DOHH2 (cell line): Measurements from ENCODE around the gene MORC1.

Source experiments
- H3F3A ChIP-seq: fragments of 200-600 bp; sonication (generic), shearing (Covaris generic); 2 replicates; pipeline ENCODE4 v1.6.0; 2016; ENCODE audit warnings: antibody characterized with exemption, mild to moderate bottlenecking; ENCODE audit not compliant: control insufficient read depth, insufficient read depth
- H3K27ac ChIP-seq: fragments of 200-600 bp; sonication (generic); 2 replicates; pipeline ENCODE4 v1.5.1; 2014; ENCODE audit warnings: low read depth, mild to moderate bottlenecking, low read length, moderate library complexity
- H3K27me3 ChIP-seq: fragments of 200-600 bp; sonication (generic); 2 replicates; pipeline ENCODE4 v1.6.1; 2014; ENCODE audit warnings: mild to moderate bottlenecking, low read length, mixed read lengths; ENCODE audit not compliant: control insufficient read depth
- H3K36me3 ChIP-seq: fragments of 200-600 bp; sonication (generic); 2 replicates; pipeline ENCODE4 v1.6.1; 2014; ENCODE audit warnings: mild to moderate bottlenecking, low read length, moderate library complexity, mixed read lengths; ENCODE audit not compliant: control insufficient read depth
- H3K4me1 ChIP-seq: fragments of 200-600 bp; sonication (generic); 2 replicates; pipeline ENCODE4 v1.6.1; 2014; ENCODE audit warnings: mild to moderate bottlenecking, low read length, mixed read lengths; ENCODE audit not compliant: control insufficient read depth
- H3K4me2 ChIP-seq: fragments of 200-600 bp; sonication (generic); 2 replicates; pipeline ENCODE4 v1.6.0; 2014; ENCODE audit warnings: mild to moderate bottlenecking, low read length, moderate library complexity
- H3K4me3 ChIP-seq: fragments of 200-600 bp; sonication (generic); 2 replicates; pipeline ENCODE4 v1.5.1; 2014; ENCODE audit warnings: mild to moderate bottlenecking, low read length, mixed read lengths
- H3K79me2 ChIP-seq: fragments of 200-600 bp; sonication (generic); 2 replicates; pipeline ENCODE4 v1.6.1; 2014; ENCODE audit warnings: mild to moderate bottlenecking, low read length, mixed read lengths; ENCODE audit not compliant: control insufficient read depth
- H3K9me2 ChIP-seq: fragments of 200-600 bp; sonication (generic); replicated peaks from 2 replicates; pipeline ENCODE4 v1.6.1; 2014; ENCODE audit warnings: mild to moderate bottlenecking, low read length, mixed read lengths; ENCODE audit not compliant: control insufficient read depth
- H3K9me3 ChIP-seq: fragments of 200-600 bp; sonication (generic); 2 replicates; pipeline ENCODE4 v1.6.1; 2014; ENCODE audit warnings: antibody characterized with exemption, low read length, mixed read lengths; ENCODE audit not compliant: control insufficient read depth, insufficient read depth
- H4K20me1 ChIP-seq: fragments of 200-600 bp; sonication (generic); 2 replicates; pipeline ENCODE4 v1.6.0; 2014; ENCODE audit warnings: low read depth, mild to moderate bottlenecking, antibody characterized with exemption, low read length, moderate library complexity; ENCODE audit not compliant: control insufficient read depth, insufficient read depth
- CTCF ChIP-seq: fragments of 200-600 bp; sonication (generic); IDR thresholded peaks from one replicate; pipeline ENCODE4 v1.5.1; 2014; ENCODE audit warnings: antibody characterized with exemption, mild to moderate bottlenecking, low read depth, low read length; ENCODE audit not compliant: poor library complexity, severe bottlenecking
- EZH2phosphoT487 ChIP-seq: fragments of 200-600 bp; sonication (generic); IDR thresholded peaks from 2 replicates; pipeline ENCODE4 v1.6.1; 2017; ENCODE audit warnings: borderline replicate concordance, mild to moderate bottlenecking, antibody characterized with exemption, low read length, moderate library complexity, mixed read lengths

Gene MORC1

DNA sequence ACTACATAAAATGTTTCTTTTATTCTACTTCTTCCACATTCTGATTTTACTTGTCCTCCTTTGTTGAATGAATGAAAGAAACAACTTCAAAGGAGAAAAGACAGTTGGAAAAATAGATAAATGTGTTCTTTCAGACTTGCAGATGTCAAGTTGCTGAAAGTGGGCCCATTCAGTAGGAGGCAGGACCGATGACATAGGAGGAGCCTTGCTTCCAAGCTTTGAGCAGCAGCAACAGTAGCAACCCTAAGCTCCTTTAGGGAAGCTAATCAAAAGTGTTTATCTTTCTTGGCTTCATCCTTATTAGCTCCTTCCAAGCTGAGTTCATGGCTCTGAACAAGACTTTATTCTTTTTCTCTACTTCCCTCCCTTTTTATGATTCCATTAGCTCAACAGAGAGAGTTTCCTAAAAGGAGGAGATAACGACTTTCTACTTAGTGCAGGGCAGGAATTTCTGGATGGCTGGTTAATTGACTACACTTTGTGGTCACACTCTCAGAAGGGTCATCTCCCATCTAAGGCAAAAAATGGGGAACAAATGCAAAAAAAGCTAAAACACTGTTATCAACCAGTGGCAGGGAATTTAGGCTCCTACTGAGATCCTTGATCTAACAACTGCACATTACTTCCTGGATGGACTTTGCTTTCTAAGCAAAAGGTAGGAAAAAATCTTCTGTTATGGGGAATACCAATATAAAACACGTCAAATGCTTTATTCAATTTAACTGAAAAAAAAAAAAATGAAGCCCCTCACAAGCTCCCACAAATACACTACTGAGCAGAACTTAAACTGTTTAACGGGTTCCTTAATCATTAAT lies 4.8 kb downstream of the MORC1 start:
- Histone ChIP-seq H4K20me1 (no peaks in the 10 kb centered on the region), H3K36me3 (no peaks in the 10 kb centered on the region), H3K4me1 (no peaks in the 10 kb centered on the region), H3K27ac (no peak overlapping the region), H3K4me3 (no peak overlapping the region), H3K9me3 (no peaks in the 10 kb centered on the region), H3K27me3 (no peaks in the 10 kb centered on the region), H3K4me2 (no peak overlapping the region), H3K79me2 (no peaks in the 10 kb centered on the region), H3K9me2 (no peaks in the 10 kb centered on the region), H3F3A (no peaks in the 10 kb centered on the region)
- TF ChIP-seq CTCF (no peak), EZH2phosphoT487 (no peak)

- Histone ChIP-seq H3K4me3 (no peak overlapping the region), H3K36me3 (no peaks in the 10 kb centered on the region), H3K4me1 (no peaks in the 10 kb centered on the region), H3F3A (no peaks in the 10 kb centered on the region), H3K4me2 (no peak overlapping the region), H4K20me1 (no peaks in the 10 kb centered on the region), H3K9me2 (no peaks in the 10 kb centered on the region), H3K27me3 (no peaks in the 10 kb centered on the region), H3K9me3 (no peaks in the 10 kb centered on the region), H3K79me2 (no peaks in the 10 kb centered on the region), H3K27ac (no peak overlapping the region)
- TF ChIP-seq CTCF: no peak
- no peak for TF ChIP-seq EZH2phosphoT487
These were observed 8.4 kb downstream of the MORC1 start for GRCh38 chr3:109109574-109109973.

- Histone ChIP-seq H3K4me2 (no peak overlapping the region), H3K27me3 (no peaks in the 10 kb centered on the region), H3K79me2 (no peaks in the 10 kb centered on the region), H3K9me3 (no peaks in the 10 kb centered on the region), H3K36me3 (no peaks in the 10 kb centered on the region), H4K20me1 (no peaks in the 10 kb centered on the region), H3K9me2 (no peaks in the 10 kb centered on the region), H3K4me3 (no peak overlapping the region), H3K4me1 (no peaks in the 10 kb centered on the region), H3K27ac (no peak overlapping the region), H3F3A (no peaks in the 10 kb centered on the region)
- no peak for TF ChIP-seq EZH2phosphoT487
- TF ChIP-seq CTCF: peak; percentile 26
These were observed 19.8 kb downstream of the MORC1 start for GRCh38 chr3:109098079-109098644.
